K562 (cell line): ENCODE measurements around the gene SPTY2D1.

Source experiments
- BDP1 ChIP-seq: IDR thresholded peaks from 3 replicates; pipeline ENCODE4 v1.6.1; 2011; ENCODE audit not compliant: insufficient read length, insufficient read depth
- CBX5 ChIP-seq: IDR thresholded peaks from 2 replicates; pipeline ENCODE4 v1.6.1; 2014; ENCODE audit warnings: low read depth, borderline replicate concordance
- CREB5 ChIP-seq: fragments of 250-450 bp; sonication (Bioruptor Pico); IDR thresholded peaks from 2 replicates; pipeline ENCODE4 v1.5.0; 2020; ENCODE audit warnings: mild to moderate bottlenecking
- SIN3A ChIP-seq, 2 experiments: fragments of 150-350 bp in 1 of 2; IDR thresholded peaks; 2 replicates each; pipeline ENCODE4 v1.6.1; 2011 to 2016; ENCODE audit warnings: borderline replicate concordance in 2 of 2, low read depth in 2 of 2, low read length in 2 of 2, mild to moderate bottlenecking in 2 of 2, moderate library complexity in 2 of 2; ENCODE audit not compliant: control insufficient read depth in 1 of 2
- ZNF830 ChIP-seq: fragments of 250-450 bp; sonication (Bioruptor Pico); IDR thresholded peaks from 2 replicates; pipeline ENCODE4 v1.5.0; 2021; ENCODE audit warnings: mild to moderate bottlenecking
- TF ChIP-seq, protein P1 (sequence below): fragments of 250-450 bp; sonication (Bioruptor Pico); IDR thresholded peaks from 2 replicates; pipeline ENCODE4 v1.8.0; 2022; ENCODE audit warnings: inconsistent platforms

- TF ChIP-seq CREB5 (CRISPR knock-in tag) (no peak), CBX5 (no peak), BDP1 (no peak), SIN3A (IDR thresholded peaks at IDR 0.05; ENCODE audit: borderline replicate concordance in 2 of 2, control insufficient read depth in 1 of 2, low read depth in 2 of 2, low read length in 2 of 2) (no peak), ZNF830 (CRISPR knock-in tag) (no peak)
- TF ChIP-seq, protein P1, sequence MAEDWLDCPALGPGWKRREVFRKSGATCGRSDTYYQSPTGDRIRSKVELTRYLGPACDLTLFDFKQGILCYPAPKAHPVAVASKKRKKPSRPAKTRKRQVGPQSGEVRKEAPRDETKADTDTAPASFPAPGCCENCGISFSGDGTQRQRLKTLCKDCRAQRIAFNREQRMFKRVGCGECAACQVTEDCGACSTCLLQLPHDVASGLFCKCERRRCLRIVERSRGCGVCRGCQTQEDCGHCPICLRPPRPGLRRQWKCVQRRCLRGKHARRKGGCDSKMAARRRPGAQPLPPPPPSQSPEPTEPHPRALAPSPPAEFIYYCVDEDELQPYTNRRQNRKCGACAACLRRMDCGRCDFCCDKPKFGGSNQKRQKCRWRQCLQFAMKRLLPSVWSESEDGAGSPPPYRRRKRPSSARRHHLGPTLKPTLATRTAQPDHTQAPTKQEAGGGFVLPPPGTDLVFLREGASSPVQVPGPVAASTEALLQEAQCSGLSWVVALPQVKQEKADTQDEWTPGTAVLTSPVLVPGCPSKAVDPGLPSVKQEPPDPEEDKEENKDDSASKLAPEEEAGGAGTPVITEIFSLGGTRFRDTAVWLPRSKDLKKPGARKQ (CRISPR knock-in tag), result no peak
These were observed 67.1 kb downstream of the SPTY2D1 start for GRCh38 chr11:18567081-18567480.
